Vagina (tissue), 2 donors: Measurements from ENCODE around the gene PDXDC1.

ENCODE experiments used
- POLR2A ChIP-seq, 2 donors: fragments of 450-650 bp; IDR thresholded peaks; one replicate each; pipeline ENCODE4 v1.6.1; 2017; ENCODE audit warnings: antibody characterized with exemption in 2 of 2, mild to moderate bottlenecking in 2 of 2, moderate library complexity in 2 of 2
- POLR2AphosphoS5 ChIP-seq, 2 donors: sonication (generic); formaldehyde crosslinking; IDR thresholded peaks; one replicate each; pipeline ENCODE4 v1.9.0; 2017; ENCODE audit warnings: antibody characterized with exemption in 2 of 2, mild to moderate bottlenecking in 2 of 2, low read depth in 1 of 2; ENCODE audit not compliant: insufficient read depth in 1 of 2

DNA sequence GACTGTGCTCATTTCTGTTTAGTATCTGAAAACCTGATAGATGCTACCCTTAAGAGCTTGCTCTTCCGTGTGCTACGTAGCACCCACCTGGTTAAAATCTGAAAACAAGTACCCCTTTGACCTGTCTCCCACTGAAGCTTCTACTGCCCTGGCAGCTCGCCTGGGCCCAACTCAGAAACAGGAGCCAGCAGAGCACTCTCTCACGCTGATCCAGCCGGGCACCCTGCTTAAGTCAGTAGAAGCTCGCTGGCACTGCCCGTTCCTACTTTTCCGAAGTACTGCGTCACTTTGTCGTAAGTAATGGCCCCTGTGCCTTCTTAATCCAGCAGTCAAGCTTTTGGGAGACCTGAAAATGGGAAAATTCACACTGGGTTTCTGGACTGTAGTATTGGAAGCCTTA is 62.2 kb downstream of the PDXDC1 start:
- TF ChIP-seq POLR2A (IDR thresholded peaks at IDR 0.05) = no peak
- TF ChIP-seq POLR2AphosphoS5 (IDR thresholded peaks at IDR 0.05; ENCODE audit: insufficient read depth in 1 of 2, low read depth in 1 of 2) = no peak
